Activated T-cell treated with anti-CD3 and anti-CD28 coated beads, Interleukin-2, amount 50 U/mL, for 48 hours (primary cell): ENCODE measurements around the gene LRP5.
"Not testable (repeated sequence)": the region's sequence is repeated elsewhere in the genome, so short reads cannot be mapped to it uniquely, and the experiment has no call there.

Experiments used
- DNase-seq, 2 experiments: peaks; one replicate each; pipeline ENCODE4 v3.0.0-alpha.2; 2020

The LRP5 gene

DNA sequence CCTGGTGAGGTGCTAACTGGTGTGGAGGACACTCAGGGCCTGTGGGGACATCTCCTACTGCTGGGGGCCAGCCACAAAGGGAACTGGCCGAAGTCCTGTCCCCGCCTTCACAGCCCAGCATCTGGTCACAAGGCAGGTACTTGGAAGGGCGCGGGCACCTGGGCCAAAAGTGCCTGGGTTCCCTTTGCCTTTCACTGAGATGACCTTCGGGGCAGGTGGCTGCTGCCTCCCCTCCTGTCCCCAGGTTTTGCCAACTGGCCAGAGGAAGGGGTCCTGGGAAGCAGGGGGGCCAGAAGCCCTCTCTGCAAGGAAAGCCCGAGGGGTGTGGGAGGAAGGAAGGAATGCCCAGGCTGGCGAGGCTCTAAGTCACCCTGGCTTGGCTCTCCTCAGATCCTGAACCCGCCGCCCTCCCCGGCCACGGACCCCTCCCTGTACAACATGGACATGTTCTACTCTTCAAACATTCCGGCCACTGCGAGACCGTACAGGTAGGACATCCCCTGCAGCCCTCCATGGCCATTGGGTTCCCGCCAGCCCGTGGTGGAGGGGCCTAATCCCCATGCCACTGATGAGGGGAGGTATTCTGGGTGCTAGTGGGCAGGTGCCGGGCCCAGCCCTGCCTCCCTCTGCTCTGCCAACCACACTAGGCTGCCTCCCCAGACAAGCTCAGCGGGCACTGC is 133.8 kb downstream of the LRP5 start:
- no peak for DNase-seq

DNA sequence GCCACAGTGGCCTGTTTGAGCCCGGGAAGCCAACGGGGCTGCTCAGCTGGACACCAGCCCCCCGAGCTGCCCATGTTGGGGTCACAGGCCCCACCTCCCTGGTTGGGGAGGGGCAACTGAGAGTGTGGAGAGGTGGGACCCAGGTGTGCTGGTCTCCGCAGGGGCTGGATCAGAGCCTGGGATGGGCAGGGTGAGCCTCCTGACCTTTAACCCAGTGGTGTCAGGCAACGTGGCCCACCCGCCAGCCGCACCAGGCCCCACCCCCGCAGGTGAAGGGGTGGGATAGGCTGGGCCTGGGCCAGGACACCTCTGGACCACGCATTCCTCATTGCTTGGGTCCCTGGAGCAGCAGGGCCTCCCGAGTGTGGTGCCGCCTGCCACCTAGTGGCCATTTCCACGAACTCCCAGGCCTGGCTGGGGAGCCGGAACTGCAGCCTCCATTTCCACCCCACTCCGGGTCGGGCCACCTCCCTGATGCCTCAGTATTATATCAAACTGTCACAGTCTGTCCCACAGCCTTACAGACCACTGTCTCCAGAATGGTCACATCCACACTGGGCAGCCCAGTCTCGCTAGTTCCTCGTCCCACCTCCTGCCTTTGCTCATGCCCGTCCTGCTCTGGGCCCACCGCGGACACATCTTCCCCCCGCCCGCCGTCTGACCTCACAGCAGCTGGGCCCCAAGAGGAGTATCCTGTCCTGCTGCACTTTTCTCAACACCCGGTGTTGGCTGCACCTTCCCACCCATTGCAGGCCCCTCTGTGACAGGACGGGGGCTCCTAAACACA is 134.8 kb downstream of the LRP5 start:
- peak; percentile 84 to 87 for DNase-seq

DNA sequence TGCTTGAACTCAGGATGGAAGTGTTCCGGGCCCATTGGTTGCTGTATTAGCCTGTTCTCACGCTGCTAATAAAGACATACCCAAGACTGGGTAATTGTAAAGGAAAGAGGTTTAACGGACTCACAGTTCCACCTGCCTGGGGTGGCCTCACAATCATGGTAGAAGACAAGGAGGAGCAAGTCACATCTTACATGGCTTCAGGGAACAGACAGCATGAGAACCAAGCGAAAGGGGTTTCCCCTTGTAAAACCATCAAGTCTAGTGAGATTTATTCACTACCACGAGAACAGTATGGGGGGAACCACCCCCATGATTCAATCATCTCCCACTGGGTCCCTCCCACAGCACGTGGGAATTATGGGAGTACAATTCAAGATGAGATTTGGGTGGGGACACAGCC is 135.5 kb downstream of the LRP5 start:
- DNase-seq = not testable (repeated sequence)

DNA sequence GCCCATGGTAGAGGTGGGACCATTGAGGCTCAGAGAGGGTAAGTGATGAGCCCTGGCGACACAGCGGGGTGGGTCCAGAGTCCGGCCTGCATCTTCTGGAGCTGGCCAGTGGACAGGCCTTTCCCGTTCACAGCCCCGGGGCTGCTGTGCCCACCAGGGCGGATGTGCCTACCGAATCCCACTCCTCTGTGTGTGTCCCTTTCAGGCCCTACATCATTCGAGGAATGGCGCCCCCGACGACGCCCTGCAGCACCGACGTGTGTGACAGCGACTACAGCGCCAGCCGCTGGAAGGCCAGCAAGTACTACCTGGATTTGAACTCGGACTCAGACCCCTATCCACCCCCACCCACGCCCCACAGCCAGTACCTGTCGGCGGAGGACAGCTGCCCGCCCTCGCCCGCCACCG is 136.2 kb downstream of the LRP5 start:
- no peak for DNase-seq

DNA sequence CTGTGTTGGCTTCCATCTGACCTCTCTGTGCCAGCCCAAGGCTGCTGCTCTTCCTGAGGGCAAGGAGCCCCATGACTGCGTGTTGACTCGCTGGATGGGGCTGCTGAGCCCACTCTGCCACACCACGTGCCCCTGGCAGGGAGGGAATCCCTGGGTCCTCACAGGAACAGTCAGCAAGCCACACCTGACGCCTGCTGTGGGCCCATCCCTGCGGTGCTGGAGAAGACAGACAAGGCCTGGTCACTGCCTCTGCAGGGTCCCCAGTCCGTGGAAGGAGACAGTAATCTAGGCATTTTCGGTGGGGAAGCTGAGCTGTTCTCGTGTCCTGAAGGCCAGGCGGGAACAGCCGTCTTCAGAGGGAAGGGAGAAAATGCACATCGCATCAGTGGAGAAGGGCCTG is 137.6 kb downstream of the LRP5 start:
- no peak for DNase-seq

DNA sequence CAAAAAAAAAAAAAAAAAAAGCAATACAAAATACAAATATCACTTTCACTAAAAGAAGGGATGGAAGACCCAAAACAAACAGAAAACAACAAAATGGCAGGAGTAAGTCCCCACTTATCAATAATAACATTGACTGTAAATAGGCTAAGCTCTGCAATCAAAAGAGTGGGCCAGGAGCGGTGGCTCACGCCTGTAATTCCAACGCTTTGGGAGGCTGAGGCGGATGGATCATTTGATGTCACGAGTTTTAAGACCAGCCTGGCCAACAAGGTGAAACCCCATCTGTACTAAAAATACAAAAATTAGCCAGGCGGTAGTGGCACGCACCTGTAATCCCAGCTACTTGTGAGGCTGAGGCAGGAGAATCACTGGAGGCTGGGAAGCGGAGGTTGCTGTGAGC is 138.3 kb downstream of the LRP5 start:
- DNase-seq = no peak

DNA sequence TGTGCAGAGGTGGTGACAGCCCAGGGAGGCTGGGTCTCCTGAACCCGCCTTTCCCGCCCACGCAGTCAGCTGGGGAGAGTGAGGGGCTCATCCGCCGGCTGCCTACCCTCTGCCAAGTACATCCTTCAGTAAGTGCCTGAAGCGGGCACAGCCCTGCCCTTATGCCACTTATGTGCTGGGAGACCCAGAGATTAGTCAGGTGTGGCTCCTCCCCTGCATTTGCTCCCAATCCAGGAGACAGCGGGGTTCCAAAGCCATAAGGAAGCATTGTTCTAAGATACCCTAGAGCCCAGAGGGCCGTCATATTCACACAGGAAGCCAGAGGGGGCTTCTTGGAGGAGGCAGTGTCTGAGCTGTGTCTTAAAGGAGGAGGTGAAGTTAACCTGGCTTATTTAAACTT is 142.4 kb downstream of the LRP5 start:
- DNase-seq = no peak

DNA sequence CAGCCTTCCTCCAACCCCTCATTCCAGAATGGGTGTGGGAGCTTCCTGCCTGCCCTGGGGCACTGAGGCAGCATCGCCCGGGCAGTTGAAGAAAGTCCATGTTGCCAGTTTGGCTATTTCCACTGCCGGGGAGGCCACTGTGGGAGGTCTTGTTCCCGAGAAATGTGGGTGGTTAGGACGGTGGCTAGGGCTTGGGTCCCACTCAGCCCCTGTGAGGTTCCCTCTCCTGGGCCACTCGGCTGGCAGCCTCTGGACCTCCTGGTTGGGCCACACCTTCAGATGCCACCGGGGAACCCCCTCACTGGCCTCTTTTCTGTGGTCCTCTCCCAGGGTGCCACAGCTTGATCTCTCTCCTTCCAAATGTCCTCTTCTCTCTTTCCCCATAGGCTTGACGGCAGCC is 143.1 kb downstream of the LRP5 start:
- no peak for DNase-seq

DNA sequence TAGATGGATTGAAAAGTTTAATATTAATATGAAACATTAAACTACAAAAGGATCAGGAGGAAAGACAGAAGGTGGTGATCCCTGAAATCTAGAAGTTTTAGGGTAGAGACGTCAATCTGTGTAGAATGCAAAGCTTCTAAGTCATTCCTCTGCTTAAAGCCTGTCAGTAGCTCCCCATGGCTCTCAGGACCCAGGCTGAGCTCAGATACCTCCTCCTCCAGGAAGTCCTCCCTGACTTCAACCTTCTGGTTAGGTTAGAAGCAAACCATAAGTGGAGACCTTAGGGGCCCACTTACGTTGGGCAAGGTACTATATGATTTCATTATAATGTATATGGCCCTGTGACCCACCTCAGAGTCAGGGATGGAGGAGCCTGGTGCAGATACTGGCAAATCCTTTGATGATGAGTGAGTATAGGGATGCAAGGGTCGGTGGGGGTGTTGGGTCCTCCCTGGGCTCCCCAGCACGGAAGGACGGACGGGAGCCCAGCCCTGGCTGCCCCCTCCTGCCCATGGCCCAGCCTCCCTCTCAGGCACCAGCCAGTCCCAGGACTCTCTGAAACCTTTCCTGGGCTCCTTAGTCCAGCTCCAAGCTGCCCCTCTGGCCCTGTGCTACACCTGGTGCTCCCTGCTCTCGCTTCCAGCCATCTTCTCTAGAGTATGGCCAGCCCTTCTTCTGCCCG is 145.0 kb downstream of the LRP5 start:
- no peak for DNase-seq

DNA sequence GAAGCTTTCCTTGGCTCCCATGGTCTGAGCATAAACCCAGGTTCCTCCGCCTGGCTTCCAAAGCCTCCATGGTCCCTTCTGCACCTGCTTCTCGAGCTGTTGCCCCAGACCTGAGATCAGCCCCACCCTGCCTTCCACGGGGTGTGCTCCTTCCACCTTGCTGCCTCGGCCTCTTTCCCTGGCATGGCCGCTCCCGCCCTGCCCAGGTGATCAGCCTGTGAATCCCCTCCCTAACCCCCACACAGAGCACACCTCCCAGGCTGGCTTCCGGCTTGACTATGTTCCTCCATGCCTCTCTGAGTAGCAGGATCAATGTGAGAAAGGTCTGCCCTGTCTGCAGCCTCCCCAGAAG is 145.5 kb downstream of the LRP5 start:
- DNase-seq = no peak

DNA sequence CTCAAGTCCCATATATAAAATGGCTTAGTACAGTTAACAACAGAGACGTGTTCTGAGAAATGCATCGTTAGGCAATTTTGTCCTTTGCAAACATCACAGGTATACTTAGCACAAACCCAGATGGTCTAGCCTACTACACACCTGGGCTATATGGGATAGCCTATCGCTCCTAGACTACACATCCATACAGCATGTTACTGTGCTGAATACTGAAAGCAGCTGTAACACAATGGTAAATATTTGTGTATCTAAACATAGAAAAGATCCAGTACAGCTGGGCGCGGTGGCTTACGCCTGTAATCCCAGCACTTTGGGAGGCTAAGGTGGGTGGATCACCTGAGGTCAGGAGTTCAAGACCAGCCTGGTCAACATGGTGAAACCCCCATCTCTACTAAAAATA is 145.9 kb downstream of the LRP5 start:
- not testable (repeated sequence) for DNase-seq

DNA sequence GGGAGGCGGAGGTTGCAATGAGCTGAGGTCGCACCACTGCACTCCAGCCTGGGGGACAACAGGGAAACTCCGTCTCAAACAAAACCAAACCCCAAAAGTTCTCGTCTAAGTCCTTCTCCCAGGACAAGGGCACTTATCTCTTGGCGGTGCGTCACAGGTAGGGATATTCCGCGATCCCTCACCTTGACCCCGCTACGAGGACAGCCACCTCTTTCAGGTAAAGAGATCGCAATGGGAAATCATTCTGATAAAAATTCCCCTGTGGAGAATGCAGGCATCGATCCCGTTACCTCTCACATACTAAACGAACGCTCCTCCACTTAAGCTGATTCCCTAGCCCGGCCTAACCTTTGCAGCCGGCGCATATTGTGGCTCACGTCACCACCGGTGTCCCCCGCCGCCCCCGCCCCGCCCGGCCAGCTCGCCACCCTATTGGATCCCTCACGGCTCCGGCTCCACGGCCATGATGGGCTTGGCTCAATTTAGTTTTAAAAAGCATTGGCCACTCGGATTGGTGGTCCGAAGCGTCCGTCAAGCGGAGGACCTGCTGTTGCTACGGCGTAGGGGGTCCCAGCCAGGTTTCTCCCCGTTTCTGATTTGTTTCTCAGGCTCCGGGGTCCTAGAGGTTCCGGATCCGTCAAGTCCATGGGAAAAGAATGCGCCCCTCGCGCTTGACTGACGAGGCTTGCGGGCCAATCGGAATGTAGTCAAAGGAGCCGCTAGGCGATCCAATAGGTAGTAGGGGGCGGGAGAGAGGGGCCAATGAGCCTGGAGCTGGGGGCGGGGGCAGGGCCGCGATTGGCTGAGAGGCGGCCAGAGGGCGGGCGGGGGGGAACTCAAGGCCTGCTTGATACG is 147.7 kb downstream of the LRP5 start:
- peak; percentile 97 for DNase-seq

DNA sequence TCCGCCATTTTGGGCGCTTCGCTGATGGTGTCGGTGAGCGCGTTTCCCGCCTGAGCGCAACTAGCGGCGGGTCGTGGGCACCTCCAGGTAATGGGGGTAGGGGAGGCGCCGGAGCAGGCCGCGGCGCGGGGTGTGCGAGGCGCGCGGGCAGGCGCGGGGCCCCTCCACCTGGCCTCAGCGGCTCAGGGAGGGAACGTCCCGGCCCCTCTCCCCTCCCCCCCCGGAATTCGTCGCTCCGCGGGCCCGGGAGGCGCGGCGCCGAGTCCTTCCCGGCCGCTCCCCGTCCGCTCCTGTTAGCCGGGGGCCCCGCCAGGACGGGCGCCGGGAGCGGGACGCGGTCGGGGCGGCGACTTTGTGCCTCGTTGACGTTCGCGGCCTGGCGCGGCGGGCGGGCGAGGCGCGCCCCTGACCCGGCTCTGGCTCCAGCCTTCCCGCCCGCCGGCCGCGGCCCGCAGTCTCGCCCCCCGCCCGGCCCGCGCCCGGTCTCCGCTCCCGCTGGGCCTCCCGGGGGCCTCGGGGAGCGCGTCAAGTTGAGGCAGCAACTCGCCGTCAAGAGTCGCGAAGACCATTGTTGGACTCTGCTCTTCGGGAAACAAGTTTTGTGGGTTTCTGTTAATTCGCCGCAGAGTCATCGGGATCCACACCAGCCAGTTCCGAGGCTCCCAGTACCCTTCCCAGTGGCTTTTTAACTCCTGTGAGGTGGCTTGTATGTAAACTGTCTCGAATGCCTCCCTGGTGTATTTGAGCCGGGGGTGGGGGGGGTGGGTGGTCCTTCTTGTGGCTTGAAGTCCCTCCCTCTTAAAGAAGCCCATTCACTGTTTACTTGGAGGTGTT is 148.6 kb downstream of the LRP5 start, which contains the start of gene PPP6R3:
Gene PPP6R3 (plus strand): TSS at position 12 of the 834 bp plus-strand sequence. CDS start 76,913 bp downstream, outside the sequence.
- DNase-seq = peak in 1 of 2 experiments; percentile 43

DNA sequence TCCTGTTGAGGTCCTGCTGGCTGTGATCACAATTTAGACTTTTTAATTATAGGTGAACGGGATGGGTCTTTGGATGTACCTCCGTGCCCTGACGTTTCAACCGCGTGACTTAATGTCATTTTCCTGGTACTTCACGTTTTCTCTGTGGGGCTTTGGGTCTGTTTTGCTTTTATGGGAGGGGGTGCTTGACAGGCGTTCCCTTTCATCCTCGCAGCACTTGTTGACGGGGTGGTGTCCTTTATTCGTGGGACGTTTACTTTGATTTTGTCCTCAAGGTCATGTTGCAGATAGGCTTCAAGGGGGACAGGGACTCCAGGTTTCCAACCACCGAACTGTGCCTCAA is 149.2 kb downstream of the LRP5 start:
- DNase-seq = no peak

DNA sequence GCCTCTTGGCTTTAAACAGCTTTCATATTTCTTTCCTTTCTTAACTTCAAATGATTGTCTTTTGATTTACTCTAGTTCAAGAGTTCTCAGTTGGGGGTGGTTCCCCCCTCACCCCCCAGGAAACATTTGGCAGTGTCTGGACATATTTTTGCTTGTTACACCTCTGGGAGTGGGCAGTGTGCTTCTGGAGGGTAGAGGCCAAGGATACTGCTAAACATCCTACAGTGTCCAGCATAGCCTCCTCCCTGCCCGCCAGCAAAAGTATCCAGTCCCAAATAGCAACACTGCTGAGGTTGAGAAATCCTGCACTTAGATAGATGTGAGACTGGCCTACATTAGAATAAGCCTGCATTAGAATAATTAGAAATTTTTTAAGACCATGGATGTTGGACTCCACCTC is 151.3 kb downstream of the LRP5 start:
- no peak for DNase-seq

DNA sequence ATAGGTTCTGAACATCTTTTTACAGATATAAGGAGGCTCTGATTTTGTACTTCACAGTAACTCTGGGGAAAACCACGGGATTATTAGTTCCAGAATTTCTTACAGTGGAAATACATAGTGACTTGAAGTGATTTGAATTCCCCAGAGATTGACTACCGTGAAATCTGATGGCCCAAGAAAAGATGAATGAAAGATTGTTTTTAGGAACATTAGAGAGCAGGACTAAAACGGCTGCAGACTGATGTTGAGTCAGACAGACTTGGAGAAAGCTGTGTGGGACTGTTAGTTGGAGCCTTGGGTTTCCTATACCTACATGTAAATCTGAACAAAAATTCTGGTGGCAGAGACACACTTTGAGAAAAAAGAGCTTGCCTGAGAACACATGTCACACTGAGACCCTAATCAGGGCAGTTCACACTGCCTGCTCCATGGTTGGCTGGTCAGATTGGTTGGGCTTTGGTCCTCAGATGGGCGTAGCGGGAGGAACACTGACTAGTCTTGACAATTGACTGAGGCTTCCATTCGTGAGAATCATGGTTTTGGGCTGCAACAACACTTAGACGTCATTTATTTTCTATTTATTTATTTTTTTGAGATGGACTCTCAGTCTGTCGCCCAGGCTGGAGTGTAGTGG is 154.9 kb downstream of the LRP5 start:
- DNase-seq = no peak

DNA sequence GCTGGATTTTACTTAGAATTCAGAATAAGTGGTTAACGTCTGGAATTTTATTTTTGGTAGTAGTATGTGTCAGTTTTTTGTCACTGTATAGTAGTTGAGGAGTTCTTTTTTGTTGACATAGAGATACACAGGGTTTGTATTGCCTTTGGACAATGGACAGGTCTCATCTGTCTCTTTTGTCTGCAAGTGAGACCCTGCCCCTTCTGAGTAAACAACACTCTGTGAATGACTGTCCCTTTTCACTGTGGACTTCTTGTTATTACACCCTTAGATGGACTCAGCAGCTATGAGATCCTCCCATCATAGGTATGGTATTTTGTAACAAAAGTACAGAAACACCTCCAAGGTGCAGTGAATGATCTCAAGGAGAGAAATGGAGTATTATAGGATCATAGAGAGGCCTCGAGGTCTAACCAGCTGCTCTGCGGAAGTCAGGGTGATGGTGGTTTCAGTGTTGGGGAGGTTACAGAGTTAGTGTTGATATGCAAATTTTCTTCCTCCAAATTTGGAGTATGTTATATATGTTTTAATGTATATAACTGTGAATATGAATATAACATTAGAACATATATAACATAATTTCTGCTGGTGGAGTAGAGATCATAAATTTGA is 155.9 kb downstream of the LRP5 start:
- no peak for DNase-seq

DNA sequence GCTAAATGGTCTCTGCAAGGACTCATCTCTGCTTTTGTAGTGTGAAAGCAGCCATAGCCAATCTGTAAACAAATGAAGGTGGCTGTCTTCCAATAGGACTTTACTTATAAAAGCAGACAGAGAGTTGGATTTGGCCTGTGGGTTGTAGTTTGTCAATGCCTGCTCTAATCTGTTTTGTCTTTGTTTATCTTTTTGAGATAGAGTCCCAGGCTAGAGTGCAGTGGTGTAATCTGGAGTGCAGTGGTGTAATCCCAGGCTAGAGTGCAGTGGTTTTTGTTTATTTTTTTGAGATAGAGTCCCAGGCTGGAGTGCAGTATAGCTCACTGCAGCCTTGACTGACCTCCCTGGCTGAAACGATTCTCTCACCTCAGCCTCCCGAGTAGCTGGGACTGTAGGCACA is 156.7 kb downstream of the LRP5 start:
- no peak for DNase-seq

DNA sequence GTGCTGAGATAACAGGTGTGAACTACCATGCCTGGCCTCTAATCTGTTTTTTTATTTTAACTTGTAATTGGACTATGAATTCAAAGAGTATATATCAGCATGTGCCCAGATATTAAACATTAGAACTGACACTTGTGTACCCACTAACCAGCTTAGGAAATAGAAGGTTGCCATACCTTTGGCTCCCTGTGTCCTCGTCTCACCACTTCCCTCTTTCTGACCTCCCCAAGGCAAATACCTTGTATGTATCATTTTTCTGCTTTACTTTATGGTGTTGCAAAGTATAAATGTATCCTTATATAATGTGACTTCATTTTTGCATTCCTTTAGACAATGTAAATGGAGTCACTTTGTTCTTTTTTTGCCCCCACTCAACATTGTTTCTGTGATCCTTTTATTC is 157.3 kb downstream of the LRP5 start:
- DNase-seq = no peak

DNA sequence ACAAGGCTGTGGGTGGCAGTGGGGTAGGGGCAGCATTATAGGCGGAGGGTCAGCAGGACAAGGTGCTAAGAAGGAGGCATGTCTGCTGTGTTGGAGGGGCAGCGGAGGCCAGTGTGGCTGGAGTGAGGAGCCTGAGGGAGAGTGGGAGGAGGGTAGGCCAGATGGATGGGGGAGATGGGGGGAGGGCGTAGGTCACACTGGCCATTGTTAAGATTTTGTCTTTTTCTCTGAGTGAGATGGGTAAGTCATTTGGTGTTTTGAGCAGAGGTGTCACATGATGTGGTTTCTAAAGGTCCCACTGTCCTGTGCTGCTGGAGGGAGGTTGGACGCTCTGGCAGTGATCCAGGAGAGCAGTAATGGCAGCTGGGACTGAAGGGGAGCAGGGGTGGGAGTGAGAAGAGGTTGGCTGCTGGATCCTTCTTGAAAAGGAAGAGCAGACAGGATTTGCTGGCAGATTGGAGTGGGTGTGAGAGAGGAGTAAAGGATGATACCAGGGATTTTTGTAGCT is 158.0 kb downstream of the LRP5 start:
- no peak for DNase-seq
